Activated CD8-positive, alpha-beta memory T cell treated with anti-CD3 and anti-CD28 coated beads, Interleukin-2, amount 50 U/mL, for 4 hours (primary cell): ENCODE results near the gene DAD1.
A peak's percentile ranks its signal among the peaks of the same experiment; 100 is the strongest.
"Not testable (repeated sequence)": the region's sequence is repeated elsewhere in the genome, so short reads cannot be mapped to it uniquely, and the experiment has no call there.

Source experiments
- DNase-seq: peaks from one replicate; pipeline ENCODE4 v3.0.0-alpha.2; 2020

Gene DAD1

GRCh38 chr14:22598099-22598895 lies 9.3 kb upstream of the DAD1 start, which contains the start of gene ABHD4:
TSS of gene ABHD4 (plus strand) at chr14:22598300. CDS start at chr14:22598307, 7 bp downstream.
- DNase-seq: peak; percentile 56

DNA sequence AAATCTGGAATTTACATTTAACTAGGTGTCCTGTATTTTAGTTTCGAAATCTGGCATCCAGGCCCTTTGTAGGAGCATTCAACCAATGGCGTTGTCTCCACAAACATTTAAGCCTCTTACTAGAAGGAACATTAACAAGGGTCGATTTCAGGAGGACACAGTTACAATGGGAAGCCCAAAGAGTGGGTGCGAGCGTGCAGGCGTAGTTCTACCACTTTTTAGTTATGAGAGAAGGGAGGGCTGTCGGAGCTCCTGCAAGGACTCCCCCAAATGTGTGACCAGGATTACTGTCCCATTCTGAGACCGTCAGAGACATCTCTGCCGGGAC lies 8.7 kb upstream of the DAD1 start:
- no peak for DNase-seq

- DNase-seq: no peak
These were observed 8.2 kb upstream of the DAD1 start for GRCh38 chr14:22597265-22597664.

DNA sequence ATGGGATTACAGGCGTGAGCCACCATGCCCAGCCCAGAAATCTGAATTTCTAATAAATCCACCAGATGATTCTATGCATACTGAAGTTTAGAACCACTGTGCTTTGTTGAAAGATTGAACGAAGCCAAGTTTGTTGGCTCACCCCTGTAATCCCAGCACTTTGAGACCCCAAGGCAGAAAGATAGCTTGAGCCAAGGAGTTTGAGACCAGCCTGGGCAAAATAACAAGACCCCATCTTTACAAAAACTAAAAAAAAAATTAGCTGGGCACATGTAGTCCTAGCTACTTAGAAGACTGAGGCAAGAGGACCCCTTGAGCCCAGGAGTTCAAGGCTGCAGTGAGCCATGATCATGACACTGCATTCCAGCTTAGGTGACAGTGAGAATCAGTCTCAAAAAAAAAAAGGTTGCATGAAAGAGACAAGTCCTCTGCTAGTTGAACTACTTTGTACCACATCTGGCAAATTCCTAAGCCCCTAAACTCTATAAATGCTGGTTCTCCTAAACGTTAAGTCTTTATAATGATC lies 7.4 kb upstream of the DAD1 start:
- DNase-seq: no peak

DNA sequence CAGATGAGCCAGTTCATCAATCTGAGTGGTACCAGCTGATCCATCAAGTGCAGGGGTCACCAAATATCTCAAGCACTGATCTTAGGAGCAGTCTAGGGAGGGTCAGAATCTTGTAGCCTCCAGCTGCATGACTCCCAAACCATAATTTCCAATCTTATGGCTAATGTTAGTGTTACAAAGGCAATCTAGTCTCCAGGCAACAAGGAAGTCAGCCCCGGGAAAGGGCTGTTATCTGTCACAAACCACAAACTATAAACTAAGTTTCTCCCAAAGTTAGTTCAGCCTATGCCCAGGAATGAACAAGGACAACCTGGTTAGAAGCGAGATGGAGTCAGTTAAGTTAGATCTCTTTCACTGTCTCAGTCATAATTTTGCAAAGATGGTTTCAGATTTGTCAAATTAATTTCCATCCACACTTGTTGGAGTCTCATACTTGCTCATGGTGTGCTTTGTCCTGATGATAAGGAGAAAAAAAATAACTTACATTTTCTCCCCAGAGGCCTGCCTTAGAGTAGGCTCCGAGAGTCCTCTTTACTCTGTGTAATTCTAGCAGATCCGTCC lies 5.2 kb upstream of the DAD1 start:
- no peak for DNase-seq

DNA sequence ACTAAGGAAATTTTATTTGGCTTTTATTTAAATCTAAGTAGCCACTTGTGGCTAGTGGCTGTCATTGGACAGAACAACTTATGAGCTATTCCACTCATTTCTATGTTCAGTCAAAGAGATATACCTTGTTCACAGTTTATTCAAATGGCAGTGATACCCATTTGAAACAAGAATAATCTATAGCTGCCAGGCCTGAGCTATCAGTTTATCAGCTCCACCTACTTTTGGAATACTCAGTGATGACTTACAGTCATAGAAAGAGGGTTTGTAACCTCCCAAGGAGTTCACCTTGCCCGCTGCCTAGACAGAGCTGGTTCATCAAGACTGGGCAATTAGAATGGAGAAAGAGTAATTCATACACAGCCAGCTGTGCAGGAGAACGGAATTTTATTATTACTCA lies 4.6 kb upstream of the DAD1 start:
- no peak for DNase-seq

DNA sequence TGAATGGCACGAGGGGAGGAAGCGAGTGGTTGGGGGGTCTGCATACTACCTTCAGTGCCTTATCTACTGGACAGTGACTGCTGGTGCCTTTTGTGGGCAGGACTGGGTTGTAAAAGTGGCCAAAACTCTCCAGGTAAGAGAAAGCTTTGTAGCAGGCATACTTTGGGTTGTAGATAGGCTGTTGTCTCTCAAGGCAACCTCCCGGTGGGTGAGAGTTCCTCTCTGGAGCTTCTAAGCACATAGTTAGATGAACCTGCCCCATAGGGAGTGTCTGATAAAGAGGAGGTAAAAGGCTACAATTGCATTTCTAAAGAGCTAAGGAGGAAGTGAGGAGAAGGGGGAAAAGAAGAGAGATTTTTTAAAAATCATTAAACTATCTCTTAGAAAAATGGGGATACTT lies 4.2 kb upstream of the DAD1 start:
- no peak for DNase-seq

DNA sequence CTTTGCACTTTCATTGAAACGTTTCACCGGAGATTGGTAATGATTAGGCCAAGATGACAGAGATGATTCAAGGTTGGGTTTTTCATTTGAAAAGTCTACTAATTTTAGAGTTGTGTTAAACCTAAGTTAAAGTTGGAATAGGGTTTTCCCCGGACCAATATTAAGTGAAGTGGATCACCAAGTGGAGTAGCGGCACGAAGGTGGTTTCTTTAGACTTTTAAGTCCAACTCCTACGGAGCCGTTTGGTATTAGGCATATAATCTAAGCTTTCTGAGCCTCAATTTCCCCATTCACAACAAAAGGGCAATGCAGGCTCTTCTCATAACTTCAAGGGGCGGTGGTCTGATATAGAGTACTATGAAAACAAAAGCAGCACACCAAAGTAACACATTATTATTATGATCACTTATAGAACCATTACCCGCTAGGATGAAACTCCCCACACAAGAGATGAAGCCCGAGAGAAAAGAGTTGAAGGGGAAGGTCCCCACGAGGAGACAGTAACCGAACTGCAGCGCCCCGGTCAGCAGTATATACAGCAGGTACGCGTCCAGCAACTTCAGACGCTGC lies 413 bp downstream of the DAD1 start:
- no peak for DNase-seq

- DNase-seq: not testable (repeated sequence)
These were observed 1.2 kb downstream of the DAD1 start for GRCh38 chr14:22587677-22588422.

DNA sequence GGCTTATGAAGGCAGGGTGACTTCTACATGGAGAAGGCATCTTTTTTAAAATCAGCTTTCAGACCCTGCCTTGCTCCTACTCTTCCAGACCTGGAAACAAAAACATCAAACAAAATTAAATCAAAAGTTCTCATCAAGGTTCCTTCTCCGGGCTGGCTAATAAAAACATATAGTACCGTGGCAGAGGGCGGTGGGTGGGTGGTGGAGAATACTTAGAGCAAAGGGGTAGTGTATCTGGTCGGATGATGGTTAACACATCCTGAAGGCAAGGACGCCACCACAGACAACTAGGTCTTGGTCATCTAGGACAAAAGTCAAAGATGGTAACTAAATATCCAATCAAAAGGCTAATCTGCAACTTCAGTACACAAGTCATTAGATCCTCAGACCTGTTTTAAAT lies 1.8 kb downstream of the DAD1 start:
- no peak for DNase-seq

GRCh38 chr14:22583994-22584393 lies 5.0 kb downstream of the DAD1 start:
- no peak for DNase-seq

- no peak for DNase-seq
These were observed 8.4 kb downstream of the DAD1 start for GRCh38 chr14:22580625-22581024.

DNA sequence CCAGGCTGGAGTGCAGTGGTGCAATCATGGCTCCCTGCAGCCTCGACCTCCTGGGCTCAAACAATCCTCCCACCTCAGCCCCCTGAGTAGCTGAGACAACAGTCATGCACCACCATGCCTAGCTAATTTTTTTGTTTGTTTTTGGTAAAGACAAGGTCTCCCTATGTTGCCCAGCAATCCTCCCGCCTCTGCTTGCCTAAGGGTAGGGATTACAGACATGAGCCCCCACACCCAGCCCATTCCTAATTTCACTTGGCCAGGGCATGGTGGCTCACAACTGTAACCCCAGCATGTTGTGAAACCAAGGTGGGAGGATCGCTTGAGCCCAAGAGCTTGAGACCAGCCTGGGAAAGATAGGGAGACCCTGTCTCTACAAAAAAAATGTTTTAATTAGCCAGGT lies 9.1 kb downstream of the DAD1 start:
- no peak for DNase-seq

GRCh38 chr14:22579236-22579635 lies 9.8 kb downstream of the DAD1 start:
- DNase-seq: no peak

GRCh38 chr14:22577334-22577908 lies 11.6 kb downstream of the DAD1 start:
- DNase-seq: no peak

DNA sequence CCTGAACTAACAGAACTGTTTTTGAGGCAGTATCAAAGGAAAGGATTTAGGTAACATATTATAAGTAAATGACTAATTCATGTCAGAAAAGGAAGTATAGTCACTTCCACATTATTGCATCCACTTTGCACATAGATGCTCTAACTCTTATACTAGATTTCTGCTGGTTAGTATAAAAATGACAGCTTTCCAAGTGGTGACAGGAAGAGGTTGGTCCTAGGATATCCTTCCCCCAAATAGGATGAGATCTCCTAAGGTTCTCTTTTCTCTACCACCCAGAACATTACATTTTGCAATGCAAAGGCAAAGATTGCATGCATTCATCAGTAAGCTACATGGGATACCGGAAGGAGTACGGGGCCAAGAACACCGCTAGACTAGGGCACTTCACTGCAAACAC lies 15.2 kb downstream of the DAD1 start:
- no peak for DNase-seq

GRCh38 chr14:22572562-22573058 lies 16.4 kb downstream of the DAD1 start:
- DNase-seq: no peak

GRCh38 chr14:22570132-22570949 lies 18.7 kb downstream of the DAD1 start:
- DNase-seq: peak; percentile 74

DNA sequence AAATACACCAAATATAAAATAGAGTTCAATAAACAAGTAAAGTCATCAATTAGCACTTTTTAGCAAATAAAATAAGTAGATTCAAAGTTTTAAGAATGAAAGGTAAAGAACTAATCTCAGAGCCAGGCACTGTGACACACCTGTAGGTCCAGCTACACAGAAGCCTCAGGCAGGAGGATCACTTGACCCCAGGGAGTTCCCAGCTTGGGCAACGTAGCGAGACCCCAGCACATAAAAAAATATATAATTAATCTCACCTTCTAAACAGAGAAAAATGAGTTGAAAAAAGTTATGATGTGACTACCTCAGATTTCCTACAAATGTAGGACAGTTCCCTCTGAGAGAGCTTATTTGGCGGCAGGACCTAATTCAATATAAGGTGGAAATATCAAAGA lies 19.3 kb downstream of the DAD1 start:
- DNase-seq: no peak

GRCh38 chr14:22569106-22569736 lies 19.8 kb downstream of the DAD1 start:
- no peak for DNase-seq

DNA sequence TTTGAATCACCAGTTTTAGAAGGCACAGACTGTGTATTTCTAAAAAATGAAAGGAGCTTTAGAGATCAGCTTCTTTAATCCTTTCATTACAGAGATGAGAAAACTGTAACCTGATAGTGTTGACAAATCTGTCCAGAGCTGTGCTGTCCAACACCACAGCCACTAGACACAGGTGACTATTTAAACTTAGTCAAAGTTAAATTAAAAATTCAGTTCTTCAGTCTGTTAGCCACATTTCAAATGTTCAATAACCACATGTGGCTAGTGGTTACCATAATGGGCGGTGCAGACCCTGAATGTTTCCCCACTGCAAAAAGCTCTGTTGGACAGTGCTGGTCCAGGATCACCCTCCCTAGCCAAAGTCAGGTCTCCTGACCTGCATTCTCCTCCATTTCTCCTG lies 21.6 kb downstream of the DAD1 start:
- no peak for DNase-seq

DNA sequence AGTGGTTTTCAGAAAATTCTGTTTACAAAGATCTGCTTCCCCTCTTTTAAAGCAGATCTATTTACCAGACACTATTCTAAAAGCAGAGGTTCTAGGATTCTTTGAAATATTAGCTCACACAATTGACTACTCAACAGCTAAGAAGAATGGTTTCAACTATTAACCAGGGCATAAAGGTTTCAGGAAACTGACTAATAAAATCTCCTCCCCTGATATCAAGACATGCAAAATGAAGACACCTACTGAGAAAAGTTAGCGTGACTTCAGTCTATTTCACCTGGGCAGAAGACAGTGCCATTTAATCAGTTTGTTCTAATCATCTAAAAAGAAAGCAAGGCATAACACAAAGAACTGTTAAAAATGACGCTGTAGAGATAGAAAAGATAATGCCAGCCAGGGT lies 22.2 kb downstream of the DAD1 start:
- no peak for DNase-seq
